CMK (cell line): ENCODE data around the gene IL17C.

Source experiments
- DNase-seq: peaks from one replicate; pipeline ENCODE4 v3.0.0-alpha.2; 2010; ENCODE audit warnings: low read depth

Gene IL17C

DNA sequence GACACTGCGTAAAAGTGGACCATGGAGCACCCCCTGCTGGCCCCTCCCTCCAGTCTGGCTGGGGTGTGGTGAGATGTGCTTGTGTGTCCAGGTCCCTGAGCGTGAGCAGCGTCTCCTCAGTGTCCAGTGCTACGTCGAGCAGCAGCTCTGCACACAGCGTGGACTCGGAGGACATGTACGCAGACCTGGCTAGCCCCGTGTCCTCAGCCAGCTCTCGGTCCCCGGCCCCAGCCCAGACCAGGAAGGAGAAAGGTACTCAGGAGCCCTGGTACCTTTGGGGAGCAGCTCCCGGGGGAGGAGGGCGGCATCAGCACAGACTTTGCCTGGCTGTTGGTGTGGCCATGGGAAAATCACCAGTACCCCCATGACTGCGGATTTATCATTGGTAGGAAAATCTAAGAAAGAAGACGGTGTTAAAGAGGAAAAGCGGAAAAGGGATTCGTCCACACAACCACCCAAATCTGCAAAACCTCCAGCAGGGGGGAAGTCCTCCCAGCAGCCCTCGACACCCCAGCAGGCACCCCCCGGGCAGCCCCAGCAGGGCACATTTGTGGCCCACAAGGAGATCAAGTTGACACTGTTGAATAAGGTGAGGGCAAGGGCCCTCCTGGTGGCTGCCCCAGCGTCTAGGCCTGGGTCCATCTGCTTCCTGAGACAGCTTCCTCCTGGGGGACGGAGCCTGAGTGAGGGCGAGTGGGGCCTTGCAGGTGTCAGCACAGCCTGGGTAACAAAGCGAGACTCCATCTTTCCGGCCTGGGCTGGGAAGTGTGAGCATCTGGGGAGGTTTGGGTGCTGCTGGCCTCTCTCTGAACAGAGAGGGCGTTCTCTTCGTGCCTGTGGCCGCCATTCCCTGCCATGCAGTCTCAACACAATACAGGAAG lies 10.6 kb upstream of the IL17C start:
- DNase-seq: no peak

DNA sequence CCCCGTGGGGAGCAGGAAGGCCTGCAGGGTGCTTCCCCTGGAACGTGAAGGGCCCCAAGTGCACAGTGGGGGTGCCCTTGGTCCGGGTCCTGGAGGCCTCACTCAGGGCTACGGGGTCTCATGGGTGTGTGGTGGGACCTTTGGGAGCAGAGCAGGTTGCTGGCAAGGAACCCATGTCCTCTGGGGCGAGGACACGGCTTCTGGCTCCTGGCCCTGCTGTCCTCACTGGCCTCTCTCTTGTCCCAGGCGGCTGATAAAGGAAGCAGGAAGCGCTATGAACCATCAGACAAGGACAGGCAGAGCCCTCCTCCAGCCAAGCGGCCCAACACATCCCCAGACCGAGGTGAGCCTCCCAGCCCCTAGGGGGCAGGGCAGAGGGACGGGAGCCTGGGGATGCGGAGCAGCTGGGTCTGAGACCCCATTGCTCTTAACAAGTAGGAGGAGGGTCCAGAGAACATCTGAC lies 9.8 kb upstream of the IL17C start:
- peak; percentile 78 for DNase-seq

DNA sequence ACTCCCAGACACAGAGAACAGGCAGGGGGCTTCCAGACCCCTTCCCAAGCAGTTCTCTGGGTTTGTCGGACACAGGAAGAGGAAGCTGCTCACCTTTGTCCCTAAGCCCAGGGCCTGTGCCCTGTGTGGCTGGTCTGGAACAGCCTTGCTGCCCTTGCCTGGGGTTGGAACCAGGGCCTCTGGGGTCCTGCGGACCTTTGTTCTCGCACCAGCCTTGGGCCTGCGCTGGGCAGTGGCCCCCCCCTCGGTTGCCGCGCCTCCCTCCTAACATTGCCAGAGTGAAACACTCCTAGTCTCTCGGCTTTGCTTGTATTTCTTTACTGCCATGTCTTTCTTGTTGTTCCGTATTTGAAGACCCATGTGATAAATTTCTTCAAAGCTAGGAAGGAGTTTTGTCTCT lies 8.5 kb upstream of the IL17C start:
- no peak for DNase-seq

DNA sequence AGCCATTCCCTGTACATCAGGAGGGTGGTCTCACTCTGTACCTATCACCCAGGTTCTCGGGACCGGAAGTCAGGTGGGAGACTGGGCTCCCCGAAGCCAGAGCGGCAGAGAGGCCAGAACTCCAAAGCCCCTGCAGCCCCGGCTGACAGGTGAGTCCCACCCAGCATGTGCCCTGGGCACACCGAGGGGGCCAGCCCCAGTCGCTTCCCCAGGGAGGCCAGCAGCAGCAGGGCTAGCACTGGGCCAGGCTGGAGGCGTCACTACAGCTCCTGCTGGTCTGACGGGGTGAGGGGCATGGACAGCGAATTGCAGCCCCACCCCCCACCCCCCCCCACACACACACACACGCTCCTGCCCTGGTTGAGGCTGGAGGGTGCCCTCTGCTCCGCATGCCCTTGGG lies 7.9 kb upstream of the IL17C start:
- no peak for DNase-seq

DNA sequence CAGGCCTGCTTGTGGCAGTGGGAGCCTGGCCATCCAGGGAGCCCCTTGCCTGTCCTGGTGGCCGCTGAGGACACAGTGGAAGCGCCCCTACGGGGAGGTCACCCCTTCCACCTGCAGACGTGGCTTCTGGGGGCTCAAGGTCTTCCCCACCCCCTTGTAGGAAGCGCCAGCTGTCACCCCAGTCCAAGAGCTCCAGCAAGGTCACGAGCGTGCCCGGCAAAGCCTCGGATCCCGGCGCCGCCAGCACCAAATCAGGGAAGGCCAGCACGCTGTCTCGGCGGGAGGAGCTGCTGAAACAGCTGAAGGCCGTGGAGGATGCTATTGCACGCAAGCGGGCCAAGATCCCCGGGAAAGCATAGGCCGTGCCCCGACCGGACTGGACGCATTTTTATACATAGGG lies 7.4 kb upstream of the IL17C start:
- DNase-seq: no peak

DNA sequence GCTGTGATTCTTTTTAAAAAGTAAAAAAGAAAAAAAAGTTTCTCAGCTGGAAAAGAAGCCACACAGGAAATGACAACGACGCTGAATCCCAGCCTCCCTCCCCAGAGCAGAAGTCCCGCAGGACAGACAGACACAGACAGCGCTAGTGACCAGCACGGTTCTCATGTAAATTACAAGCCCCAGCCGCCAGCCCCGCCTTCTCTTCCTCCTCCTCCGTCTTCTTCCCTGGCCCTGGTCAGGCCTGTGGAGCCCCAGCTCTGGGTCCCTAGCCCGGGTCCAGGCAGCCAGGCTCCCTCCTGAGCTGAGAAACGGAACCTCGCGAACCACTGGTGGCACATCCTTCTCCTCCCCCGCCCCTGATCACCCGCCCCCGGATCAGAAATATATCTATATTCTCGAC lies 7.0 kb upstream of the IL17C start:
- no peak for DNase-seq

DNA sequence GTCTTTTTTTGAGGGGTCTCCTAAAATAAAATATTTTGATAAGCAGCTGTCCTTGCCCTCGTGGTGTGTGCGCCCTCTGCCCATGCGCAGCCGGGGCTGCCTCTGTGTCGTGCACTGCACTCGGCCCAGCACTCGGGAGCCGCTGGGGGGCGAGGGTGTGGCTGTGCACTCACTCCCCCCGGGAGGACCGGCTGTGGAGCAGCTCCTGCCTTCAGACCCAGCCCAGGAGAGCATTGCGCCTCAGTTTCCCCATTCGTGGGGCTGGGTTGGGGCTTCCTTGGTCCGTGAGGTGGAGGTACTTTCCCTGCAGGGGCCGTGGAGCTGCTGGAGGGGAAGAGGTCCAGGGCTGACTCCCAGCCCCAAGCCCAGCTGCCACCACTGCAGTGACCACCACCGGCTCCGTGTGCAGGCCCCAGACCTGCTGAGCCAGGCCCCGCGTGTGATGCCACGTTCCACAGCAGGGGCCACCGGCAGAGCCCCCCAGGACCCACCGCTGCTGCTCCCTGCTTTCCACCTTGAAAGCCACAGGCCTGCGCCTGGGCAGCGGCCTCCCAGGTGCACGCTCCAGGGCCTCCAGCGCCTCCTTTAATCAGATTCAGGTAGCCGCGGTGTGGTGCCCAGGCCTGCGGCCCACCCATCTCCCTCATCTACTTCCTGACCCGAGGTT lies 6.3 kb upstream of the IL17C start:
- DNase-seq: no peak

DNA sequence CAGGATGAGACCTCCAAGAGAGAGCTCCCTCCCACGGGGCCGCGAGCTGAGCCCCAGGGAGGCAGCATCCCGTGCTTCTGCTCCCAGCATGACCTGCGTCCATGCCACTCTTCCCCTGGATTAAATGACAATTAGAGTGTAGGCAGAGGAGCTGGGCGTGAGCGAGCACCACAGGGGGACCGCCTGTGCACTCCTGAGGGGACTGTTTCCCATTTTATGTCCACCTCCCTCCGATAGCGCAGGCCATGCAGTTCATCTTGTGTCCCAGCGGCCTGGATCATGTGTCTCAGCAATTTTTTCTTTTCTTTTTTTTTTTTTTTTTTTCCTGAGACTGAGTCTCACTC lies 5.8 kb upstream of the IL17C start:
- no peak for DNase-seq

DNA sequence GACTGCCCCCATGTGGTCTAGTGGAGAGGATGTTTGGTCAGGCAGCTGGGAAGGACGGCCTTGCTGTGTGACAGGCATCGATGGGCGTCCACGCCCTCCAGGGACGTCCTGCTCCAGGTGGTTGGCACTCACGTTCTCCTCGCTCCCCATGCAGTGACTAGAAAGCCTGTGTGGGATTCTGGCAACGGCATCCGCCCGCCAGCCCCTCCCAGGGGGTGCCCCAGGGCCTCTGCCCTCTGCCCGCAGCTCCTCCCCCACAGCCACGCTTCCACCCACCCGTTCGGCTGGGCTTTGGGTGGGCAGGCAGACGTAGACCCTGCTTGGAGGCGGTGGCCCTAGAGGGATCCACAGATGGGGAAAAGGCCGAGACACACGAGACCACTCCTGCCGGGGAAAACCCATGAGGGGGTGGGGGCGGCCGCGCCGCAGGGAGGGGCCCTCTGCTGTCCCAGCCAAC lies 4.7 kb upstream of the IL17C start:
- no peak for DNase-seq

DNA sequence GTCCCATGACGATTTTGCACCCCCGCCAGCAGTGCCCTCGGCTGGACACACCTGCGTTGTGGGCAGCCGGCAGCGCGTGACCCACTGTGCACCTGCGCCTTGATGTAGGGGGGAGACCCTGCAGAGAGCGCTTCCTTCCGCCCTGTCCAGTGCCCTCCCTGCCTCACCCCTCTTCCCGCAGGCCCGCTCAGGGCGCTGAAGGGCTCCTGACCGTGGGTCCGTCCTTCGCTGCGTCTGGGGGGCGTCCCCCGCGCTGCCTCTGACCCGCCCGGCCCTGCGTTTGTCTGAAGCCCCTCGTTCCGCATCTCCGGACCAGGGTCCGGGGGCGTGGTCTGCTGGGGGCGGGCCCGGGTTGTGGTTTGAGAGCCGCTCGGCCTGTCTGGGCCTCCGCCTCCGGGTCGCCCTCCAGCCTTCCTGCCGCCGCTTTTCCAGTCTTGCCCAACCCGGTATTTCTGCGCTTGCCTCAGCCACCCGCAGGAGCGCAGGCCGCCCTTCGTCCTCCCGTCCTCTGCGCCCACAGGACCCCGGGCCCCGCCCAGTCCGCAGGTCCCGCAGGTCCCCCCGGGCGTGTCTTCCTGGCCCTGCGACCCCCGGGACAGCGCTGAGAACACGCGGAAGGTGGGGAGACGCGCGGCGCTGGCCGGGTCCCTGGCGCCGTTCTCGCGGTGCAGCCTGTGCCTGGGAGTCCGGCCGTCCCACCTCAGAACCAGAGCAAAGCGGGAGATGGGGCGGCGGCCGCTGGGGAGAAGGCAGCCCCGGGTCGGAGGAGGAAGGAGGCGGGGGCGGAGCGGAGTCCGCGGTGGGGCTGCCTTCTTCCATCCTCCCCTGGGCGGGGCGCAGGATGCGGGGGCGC lies 4.0 kb upstream of the IL17C start:
- DNase-seq: no peak

DNA sequence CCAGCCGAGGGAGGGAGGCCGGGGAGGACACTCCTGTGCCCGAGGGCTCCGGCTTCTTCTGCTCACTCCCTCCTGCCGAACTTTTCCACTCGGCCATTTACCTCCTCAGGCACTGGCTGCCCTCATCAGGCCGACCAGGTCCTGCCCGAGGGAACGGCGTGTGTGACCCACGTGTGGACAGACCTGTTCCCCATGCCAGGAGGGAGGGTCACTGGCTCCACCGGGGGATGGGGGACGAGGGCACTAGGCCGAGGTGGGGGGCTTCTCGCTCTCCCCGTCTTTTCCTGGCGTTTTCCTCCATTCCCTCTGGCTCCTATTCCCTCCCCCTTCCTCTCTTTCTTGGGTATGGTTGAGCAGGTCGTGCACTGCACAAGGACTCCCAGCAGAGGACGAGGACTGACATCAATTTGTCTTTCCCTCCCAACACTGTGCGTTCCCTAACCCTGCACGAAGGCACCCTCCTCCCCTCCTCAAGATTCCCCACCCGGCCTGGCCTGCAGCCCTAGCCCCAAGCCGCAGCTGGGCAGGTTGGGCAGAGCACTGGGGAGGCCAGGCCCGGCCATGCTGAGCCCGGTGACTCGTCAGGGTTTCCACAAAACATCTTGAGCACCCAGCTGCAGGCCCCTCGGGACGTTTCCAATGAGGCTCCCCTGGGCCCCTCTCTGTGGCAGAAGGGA lies 3.2 kb upstream of the IL17C start:
- DNase-seq: no peak

DNA sequence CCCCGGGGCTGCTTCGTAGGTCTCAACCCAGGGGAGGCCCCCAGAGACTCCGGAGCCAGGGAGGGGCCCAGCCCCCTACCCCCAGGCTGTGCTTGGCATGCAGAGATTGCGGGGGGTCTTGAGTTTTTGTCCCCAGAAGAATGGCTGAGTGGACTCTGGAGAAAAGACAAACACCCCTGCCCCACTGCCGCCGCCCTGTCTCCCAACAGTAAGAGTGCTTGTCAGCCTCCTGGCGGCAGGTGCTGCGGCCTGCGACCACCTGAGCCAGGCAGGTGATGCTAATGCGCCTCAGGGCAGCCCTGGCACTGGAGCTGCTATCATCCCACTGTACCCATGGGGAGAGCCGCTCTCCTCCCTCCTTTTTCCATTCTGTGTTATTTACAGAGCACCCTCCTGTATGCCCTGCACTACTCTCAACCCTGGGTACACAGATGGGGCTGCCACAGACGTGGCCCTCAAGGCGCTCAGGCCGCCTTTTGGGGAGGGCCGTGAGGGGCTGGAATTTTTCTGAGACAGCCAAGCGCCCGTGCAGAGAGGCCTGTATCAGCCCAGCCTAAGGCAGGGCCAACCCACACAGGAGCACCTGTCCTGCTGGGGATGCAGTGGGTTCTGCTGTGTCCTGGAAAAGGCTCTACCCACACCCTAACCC lies 2.6 kb upstream of the IL17C start:
- DNase-seq: no peak

DNA sequence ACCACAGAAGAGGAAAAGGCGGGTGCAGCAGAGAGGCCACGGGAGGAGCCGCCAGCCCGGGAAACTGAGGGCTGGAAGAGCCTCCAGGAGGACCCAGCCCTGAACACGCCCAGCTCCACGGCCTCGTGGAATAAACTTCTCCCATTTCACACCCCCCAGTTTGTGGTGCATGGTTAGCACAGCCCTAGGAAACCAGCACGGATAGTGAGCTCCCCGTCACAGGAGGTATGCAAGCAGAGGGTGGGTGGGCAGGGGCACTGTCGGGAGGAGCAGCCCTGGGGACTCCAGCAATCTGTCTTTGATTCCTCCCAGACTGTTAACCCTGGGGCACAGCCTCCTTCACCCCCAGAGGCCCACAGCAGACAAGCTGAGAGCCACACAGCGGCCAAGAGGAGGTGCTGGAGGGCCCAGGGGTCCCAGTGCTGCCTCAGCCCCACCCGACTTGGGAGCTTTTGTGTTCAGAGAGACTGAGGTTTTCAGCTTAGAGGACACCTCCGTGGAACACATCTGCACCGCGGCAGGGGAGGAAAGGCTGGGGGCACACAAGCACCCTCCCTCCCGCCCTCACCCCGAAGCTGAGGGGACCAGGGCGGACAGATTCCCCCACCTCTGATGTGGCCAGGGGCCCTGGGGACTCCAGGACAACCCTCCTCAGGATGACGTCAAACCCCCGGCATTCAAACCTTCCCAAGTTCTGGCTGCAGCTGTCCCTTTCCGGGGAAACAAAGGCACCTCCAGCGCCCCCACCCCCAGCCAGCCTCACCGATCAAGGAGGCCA lies 1.7 kb upstream of the IL17C start:
- no peak for DNase-seq

DNA sequence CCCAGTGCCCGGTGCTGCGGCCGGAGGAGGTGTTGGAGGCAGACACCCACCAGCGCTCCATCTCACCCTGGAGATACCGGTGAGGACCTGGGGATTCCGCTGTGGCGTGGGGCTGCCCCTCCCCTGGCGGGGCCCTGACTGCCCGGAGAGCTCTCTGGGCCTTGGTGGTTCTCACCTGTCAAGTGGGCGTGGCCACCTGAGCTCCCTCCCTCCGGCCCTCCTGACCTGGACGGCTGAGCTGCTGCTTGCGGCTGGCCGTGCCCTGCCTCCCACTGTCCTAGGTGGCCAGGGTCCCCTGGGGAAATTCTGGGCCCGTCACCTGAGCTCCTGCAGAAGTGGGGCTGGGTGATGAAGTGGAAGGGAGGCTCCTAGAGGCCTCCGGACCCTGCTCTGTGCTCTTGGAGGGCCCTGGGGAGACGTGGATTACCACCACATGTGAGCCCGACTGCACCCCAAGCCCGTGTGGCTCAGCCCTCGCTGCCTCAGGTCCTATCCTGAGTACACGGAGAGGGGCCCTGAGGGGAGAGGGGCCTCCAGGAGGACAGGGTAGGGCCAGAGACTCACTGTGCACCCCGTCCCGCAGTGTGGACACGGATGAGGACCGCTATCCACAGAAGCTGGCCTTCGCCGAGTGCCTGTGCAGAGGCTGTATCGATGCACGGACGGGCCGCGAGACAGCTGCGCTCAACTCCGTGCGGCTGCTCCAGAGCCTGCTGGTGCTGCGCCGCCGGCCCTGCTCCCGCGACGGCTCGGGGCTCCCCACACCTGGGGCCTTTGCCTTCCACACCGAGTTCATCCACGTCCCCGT lies 1.1 kb downstream of the IL17C start:
- DNase-seq: no peak

DNA sequence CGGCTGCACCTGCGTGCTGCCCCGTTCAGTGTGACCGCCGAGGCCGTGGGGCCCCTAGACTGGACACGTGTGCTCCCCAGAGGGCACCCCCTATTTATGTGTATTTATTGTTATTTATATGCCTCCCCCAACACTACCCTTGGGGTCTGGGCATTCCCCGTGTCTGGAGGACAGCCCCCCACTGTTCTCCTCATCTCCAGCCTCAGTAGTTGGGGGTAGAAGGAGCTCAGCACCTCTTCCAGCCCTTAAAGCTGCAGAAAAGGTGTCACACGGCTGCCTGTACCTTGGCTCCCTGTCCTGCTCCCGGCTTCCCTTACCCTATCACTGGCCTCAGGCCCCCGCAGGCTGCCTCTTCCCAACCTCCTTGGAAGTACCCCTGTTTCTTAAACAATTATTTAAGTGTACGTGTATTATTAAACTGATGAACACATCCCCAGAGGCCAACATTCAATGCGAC lies 1.7 kb downstream of the IL17C start:
- DNase-seq: no peak

DNA sequence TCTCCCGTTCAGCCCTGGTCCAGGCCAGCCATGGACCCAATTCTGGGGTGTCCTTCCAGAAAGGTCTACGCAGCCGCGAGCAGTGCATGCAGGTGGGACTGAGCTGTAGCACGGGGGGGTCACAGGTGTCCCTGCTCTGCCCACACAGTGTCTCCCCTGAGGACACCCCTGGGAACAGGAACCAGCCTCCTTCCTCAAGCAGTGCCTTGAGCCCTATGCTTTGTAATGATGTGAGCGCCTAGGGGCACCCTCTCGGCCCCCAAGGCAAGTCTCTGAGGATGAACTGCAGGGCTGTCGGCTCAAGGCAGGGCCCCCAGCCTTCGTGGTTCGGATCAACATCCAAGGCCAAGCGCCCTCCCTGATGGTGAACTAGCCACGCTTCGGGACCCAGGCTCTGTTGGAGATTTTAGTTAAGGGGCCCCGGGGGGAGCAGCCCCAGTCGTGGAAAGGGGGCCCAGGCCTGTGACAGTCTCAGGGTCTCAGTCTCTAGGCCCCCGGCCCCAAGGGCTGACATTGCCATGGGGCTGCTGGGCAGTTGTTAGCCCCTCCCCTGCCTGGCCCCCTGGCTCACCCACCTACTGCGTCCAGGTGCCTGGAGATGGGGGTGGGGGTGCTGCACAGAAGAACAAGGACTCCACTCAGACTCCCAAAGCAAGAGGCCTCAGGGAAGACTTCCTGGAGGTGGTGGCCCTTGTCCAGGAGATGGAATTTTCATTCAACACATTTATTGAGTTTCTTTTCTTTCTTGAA lies 2.3 kb downstream of the IL17C start:
- DNase-seq: no peak

DNA sequence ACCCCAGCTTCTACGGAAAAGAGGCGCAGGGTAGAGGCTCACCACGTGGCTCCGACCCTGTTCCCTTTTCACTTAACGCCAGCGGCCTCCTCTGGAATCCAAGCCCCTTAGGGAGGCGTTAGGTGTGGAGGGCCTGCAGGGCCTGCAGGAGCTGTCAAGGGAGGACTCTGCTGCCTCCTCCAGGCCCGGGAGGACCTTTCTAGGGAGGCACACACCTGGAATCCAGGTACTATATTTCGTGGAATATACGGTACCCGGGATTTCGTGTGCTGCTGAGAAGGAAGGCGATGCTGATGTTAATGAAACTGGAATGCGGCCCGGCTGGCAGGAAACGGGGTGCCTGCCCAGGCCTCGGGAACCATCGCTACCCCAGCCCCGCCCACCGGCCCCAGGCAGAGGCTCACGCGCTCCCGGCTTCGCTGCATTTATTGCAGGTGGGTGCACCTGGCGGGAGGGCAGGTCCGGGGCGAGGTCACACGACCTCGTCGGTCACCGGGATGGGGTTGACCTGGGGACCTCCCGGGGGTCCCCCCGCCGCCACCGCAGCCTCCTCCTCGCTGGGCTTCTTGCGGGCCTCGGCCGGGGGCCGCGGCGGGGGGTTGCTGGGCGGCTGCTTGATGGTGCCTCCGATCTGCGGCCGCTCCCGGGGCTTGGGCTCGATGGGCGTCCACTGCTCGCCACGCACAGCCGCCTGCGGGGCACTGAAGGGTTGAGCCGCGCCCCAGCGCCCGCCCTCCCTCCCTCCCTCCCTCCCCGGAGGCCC lies 4.7 kb downstream of the IL17C start:
- no peak for DNase-seq

DNA sequence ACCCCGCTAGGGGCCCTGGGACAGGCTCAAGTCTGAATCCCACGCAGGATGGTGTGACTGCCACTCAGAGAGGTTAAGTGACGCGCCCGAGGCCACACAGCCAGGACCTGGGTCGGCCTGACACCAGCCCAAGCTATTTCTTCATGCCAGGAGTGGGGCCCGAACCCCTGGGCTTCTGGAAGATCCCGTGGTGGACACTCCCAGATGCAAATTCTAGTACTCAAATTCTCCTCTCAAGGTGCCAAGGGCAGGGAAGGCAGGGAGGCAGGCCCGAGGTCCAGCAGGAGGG lies 5.2 kb downstream of the IL17C start:
- no peak for DNase-seq

DNA sequence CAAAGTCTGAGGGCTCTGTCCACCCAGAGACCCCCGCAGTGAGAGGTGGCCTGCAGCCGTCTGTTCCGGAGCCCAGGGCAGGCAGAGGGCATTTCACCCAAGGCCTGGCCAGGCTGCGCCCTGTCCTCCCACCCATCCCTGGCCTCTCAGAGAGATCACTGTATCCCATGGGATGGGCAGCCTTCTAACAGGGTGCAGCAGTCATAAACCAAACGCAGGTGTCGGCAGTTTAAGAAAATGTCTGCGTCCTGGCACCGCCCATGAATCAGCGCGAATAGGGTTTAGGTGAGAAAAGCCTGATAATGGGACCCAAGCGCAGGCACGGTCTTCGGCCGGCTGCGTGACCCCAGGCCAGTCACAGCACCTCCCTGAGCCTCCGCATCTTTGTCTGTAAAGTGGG lies 7.1 kb downstream of the IL17C start:
- no peak for DNase-seq
